Stimulated activated CD4-positive, alpha-beta T cell treated with anti-CD3 and anti-CD28 coated beads, Interleukin-2, amount 100 ng/mL, for 4 hours (primary cell): Measurements from ENCODE around the gene TMEM45B.
"Not testable (repeated sequence)": the region's sequence is repeated elsewhere in the genome, so short reads cannot be mapped to it uniquely, and the experiment has no call there.

Experiments used
- DNase-seq: peaks from one replicate; pipeline ENCODE4 v3.0.0-alpha.2; 2020; ENCODE audit warnings: low read depth

TMEM45B gene

GRCh38 chr11:129813231-129813791, 2.3 kb upstream of the TMEM45B start:
- no peak for DNase-seq

GRCh38 chr11:129814244-129815014, 1.2 kb upstream of the TMEM45B start:
- peak; percentile 64 for DNase-seq

GRCh38 chr11:129817534-129818051, 1.9 kb downstream of the TMEM45B start:
- DNase-seq: no peak

- DNase-seq: not testable (repeated sequence)
These were observed 2.6 kb downstream of the TMEM45B start for GRCh38 chr11:129818236-129818635.

- no peak for DNase-seq
These were observed 3.6 kb downstream of the TMEM45B start for GRCh38 chr11:129819237-129819636.

GRCh38 chr11:129820228-129820627, 4.6 kb downstream of the TMEM45B start:
- DNase-seq: not testable (repeated sequence)

GRCh38 chr11:129823281-129823680, 7.6 kb downstream of the TMEM45B start:
- not testable (repeated sequence) for DNase-seq

- DNase-seq: not testable (repeated sequence)
These were observed 8.2 kb downstream of the TMEM45B start for GRCh38 chr11:129823799-129824198.

GRCh38 chr11:129825380-129825779, 9.7 kb downstream of the TMEM45B start:
- DNase-seq: no peak

GRCh38 chr11:129828301-129828836, 12.7 kb downstream of the TMEM45B start:
- no peak for DNase-seq

- DNase-seq: not testable (repeated sequence)
These were observed 13.8 kb downstream of the TMEM45B start for GRCh38 chr11:129829497-129829896.

GRCh38 chr11:129831227-129831626, 15.6 kb downstream of the TMEM45B start:
- not testable (repeated sequence) for DNase-seq

GRCh38 chr11:129833260-129833659, 17.6 kb downstream of the TMEM45B start:
- not testable (repeated sequence) for DNase-seq

GRCh38 chr11:129836423-129836891, 20.8 kb downstream of the TMEM45B start:
- DNase-seq: not testable (repeated sequence)

- no peak for DNase-seq
These were observed 21.3 kb downstream of the TMEM45B start for GRCh38 chr11:129836979-129837378.

GRCh38 chr11:129840236-129840635, 24.6 kb downstream of the TMEM45B start:
- DNase-seq: no peak

GRCh38 chr11:129842138-129842537, 26.5 kb downstream of the TMEM45B start:
- no peak for DNase-seq

GRCh38 chr11:129846508-129847335, 31.1 kb downstream of the TMEM45B start:
- DNase-seq: no peak

GRCh38 chr11:129847361-129847760, 31.7 kb downstream of the TMEM45B start:
- not testable (repeated sequence) for DNase-seq

GRCh38 chr11:129849447-129850130, 33.9 kb downstream of the TMEM45B start:
- DNase-seq: no peak

GRCh38 chr11:129852125-129852740, 36.6 kb downstream of the TMEM45B start:
- no peak for DNase-seq
